Breast epithelium (tissue), 3 donors: ENCODE measurements around the gene ACOX3.

Experiments
- CTCF ChIP-seq, 3 donors: fragments of 450-650 bp; IDR thresholded peaks; one replicate each; pipeline ENCODE4 v1.5.1; 2016 to 2017; ENCODE audit warnings: antibody characterized with exemption in 3 of 3, mild to moderate bottlenecking in 3 of 3, moderate library complexity in 3 of 3
- POLR2AphosphoS5 ChIP-seq, 3 donors: sonication (generic); formaldehyde crosslinking; IDR thresholded peaks; one replicate each; pipeline ENCODE4 v1.6.1; 2017; ENCODE audit warnings: antibody characterized with exemption in 3 of 3

GRCh38 chr4:8446122-8446521, 5.6 kb upstream of the ACOX3 start:
- TF ChIP-seq CTCF (IDR thresholded peaks at IDR 0.05), result no peak
- TF ChIP-seq POLR2AphosphoS5 (IDR thresholded peaks at IDR 0.05), result no peak
